Ishikawa (cell line): ENCODE measurements around the gene ATXN10.
A peak's percentile ranks its signal among the peaks of the same experiment; 100 is the strongest.

Experiments used
- CEBPB ChIP-seq: IDR thresholded peaks from 2 replicates; pipeline ENCODE4 v1.6.1; 2012
- CREB1 ChIP-seq: IDR thresholded peaks from 2 replicates; pipeline ENCODE4 v1.6.1; 2012; ENCODE audit warnings: low read depth
- EGR1 ChIP-seq: IDR thresholded peaks from 2 replicates; pipeline ENCODE4 v1.6.1; 2012
- EP300 ChIP-seq: IDR thresholded peaks from 2 replicates; pipeline ENCODE4 v1.6.1; 2012; ENCODE audit warnings: borderline replicate concordance
- FOXM1 ChIP-seq: IDR thresholded peaks from 2 replicates; pipeline ENCODE4 v1.6.1; 2012; ENCODE audit warnings: low read depth, borderline replicate concordance
- MAX ChIP-seq: IDR thresholded peaks from 2 replicates; pipeline ENCODE4 v1.6.1; 2012
- NFIC ChIP-seq: IDR thresholded peaks from 2 replicates; pipeline ENCODE4 v1.6.1; 2012
- RAD21 ChIP-seq: IDR thresholded peaks from 2 replicates; pipeline ENCODE4 v1.6.1; 2012; ENCODE audit warnings: low read depth
- REST ChIP-seq: IDR thresholded peaks from 2 replicates; pipeline ENCODE4 v1.6.1; 2012; ENCODE audit warnings: low read depth, mild to moderate bottlenecking
- TAF1 ChIP-seq: IDR thresholded peaks from 2 replicates; pipeline ENCODE4 v1.6.1; 2012; ENCODE audit warnings: low read depth, mild to moderate bottlenecking
- TCF12 ChIP-seq: IDR thresholded peaks from 2 replicates; pipeline ENCODE4 v1.6.1; 2012; ENCODE audit warnings: low read depth
- TEAD4 ChIP-seq: IDR thresholded peaks from 2 replicates; pipeline ENCODE4 v1.6.1; 2012
- YY1 ChIP-seq: IDR thresholded peaks from 2 replicates; pipeline ENCODE4 v1.6.1; 2012; ENCODE audit warnings: low read depth
- ZBTB7A ChIP-seq: IDR thresholded peaks from 2 replicates; pipeline ENCODE4 v1.6.1; 2012; ENCODE audit warnings: low read depth
- TF ChIP-seq, protein P1 (sequence below): IDR thresholded peaks from 2 replicates; pipeline ENCODE4 v1.6.1; 2012

Gene ATXN10

DNA sequence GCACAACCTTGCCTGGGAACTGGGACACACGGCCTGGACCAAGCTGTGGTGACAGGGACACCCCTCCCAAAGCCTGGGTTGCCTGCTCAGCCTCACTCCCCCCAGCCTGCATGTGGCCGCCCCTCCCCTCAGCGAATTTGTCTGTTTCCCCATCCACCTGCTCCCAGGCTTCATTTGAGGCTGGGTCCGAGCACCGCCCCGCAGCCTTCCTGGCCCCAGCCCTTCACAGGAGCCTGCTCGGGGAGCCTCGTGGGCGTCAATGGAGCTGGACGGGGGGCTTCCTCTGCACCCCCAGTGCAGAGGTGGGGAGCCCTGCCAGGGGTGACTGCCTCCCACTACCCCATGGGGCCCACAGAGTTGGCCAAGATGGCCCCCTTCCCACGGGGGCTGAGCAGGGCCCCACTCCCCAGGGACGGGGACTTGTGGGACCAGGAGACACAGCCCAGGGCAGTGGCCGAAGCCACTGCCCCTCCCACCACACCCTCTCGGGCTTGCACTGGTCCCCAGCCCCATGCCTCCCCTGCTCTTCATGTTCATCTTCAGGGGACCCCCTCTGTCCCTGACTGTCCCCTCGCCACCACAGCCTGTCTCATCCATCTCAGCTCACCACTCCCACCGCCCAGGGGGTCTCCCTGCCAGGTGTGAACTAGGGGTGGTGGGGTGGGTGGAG, 213.7 kb downstream of the ATXN10 start:
- TF ChIP-seq, protein P1, sequence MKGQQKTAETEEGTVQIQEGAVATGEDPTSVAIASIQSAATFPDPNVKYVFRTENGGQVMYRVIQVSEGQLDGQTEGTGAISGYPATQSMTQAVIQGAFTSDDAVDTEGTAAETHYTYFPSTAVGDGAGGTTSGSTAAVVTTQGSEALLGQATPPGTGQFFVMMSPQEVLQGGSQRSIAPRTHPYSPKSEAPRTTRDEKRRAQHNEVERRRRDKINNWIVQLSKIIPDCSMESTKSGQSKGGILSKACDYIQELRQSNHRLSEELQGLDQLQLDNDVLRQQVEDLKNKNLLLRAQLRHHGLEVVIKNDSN = no peak
- no peak for TF ChIP-seq MAX
- TF ChIP-seq EP300 = no peak
- no peak for TF ChIP-seq YY1
- no peak for TF ChIP-seq ZBTB7A

- TF ChIP-seq, protein P1 = peak; percentile 55
- TF ChIP-seq EGR1 (no peak), CEBPB (no peak), CREB1 (no peak)
These were observed 214.3 kb downstream of the ATXN10 start for GRCh38 chr22:45885941-45886395.

DNA sequence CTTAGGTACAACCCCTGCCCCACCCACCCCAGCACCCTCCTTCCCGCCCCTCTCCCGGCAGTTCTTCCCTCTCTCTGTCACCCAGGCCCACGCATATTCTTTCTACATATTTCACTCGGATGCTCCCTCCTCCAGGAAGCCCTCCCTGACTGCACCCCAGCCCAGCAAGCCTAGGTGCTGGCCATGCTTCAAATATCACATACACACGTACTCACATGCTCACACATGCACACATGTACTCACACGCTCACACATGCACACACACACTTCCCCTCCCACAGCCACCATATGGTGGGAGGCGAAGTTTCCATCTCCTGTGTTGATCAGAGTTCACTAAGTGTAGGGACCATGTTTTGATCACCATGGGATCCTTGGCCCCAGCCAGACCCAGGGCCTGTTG, 214.9 kb downstream of the ATXN10 start:
- TF ChIP-seq CEBPB = no peak
- TF ChIP-seq NFIC = no peak
- no peak for TF ChIP-seq CREB1
- TF ChIP-seq TAF1 = no peak
- TF ChIP-seq FOXM1 = no peak
- no peak for TF ChIP-seq TEAD4
- TF ChIP-seq EP300 = no peak
- no peak for TF ChIP-seq EGR1
- TF ChIP-seq, protein P1 = no peak
- no peak for TF ChIP-seq TCF12
- TF ChIP-seq ZBTB7A = no peak
- no peak for TF ChIP-seq MAX
- no peak for TF ChIP-seq REST
- no peak for TF ChIP-seq RAD21
- no peak for TF ChIP-seq YY1

DNA sequence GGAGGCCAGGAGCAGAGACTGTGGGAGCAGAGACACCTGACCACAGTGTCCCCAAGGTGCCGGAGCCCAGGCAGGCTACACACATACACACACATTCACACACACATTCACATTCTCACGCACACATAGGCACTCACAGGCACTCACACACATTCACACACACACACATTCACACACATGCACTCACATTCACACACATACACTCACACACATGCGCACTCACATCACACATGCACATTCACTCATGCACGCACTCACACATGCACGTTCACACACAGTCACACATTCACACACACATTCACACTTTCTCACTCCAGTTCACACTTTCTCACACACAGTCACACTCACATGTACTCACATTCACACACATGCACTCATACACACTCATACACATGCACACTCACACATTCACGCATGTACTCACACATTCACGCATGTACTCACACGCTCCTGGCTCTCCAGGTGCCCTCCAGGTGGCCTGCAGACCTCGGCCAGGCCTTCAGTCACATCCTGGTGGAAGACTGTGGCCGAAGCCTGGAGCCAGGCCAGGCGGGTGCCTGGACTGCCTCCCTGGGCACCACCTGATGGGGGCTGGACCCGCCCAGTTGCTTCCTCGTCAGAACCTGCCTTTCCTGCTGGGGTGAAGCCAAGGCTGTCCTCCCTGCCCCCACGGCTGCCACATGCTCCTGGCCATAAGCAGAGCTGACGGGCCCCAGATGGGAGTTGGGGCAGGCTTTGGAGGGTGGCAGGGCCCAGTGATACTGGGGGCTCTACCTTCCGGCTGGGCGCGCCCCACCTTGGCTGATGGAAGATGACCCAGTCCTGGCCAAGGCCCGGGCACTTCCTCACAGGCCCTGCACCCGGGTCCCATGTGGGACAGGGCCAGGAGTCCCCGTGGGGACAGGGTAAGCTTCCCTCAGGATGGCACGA, 215.8 kb downstream of the ATXN10 start:
- peak; percentile 77 for TF ChIP-seq NFIC
- peak; percentile 59; the same call in 1 of the 2 replicates for TF ChIP-seq TCF12
- no peak for TF ChIP-seq FOXM1
- no peak for TF ChIP-seq CEBPB
- TF ChIP-seq TEAD4 = peak; percentile 24; the same call in 1 of the 2 replicates
- peak; percentile 74 for TF ChIP-seq MAX
- TF ChIP-seq RAD21 = no peak
- TF ChIP-seq, protein P1 = peak; percentile 61

DNA sequence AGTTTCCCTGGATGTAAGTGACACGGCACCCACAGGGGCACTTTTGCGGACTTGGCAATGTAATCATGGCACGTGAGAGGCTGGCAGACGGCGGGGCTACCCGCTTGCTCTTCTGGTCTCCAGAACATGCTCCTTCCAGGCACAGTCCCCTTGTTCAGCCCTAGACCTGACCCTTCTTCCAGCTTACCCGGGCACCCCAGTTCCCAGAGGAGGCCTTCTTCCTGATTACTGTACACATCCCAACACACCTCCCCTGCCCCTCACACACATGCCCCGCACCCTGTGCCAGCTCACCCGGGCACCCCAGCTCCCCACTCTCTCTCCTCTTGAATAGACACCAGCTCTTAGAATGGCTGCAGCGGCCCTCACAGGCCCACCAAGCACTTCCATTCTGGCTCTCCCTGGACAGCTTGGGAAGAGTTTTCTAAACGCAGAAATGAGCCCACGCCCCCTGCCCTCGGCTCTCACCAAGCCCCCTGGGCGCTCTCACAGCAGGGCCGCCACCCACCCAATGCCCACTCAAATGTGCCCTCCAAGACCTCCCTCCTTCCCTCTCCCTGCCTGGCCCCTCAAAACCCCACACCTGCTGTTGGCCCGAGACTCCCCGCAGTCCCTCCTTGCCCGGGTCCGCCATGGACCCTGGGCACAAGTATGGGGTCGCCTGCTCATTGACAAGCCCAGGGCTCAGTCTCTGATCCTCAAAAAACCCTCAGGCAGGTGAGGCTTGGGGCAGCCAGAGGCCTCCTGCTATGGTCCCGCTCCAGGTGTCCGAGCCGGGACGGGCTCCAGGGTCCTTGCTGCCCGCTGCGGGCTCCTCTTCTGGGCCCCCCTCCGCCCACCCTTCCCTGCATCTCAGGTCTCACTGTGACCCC, 216.8 kb downstream of the ATXN10 start:
- no peak for TF ChIP-seq TEAD4
- no peak for TF ChIP-seq TAF1
- no peak for TF ChIP-seq CEBPB
- TF ChIP-seq YY1 = no peak
- no peak for TF ChIP-seq NFIC

DNA sequence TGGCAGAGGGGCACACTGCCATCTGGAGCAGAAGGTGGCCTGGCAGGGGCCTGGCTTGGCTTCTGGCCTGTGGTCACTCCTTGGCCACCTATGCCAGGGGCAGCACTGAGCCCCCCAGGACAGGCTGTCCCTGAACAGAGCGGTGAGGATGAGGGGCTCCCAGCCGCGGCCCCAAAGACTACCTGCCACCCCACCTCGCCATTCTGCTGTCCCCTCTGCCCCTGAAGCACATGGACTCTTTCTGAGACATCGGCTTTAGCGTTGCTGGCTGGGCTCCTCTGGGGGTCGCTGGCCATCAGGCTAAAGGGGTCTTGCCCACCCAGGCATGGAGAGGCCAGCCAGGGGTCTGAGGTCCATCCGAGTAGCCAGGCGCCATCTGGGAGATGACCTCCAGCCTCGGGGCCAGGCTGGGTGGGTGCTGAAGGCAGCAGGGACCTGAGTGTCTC, 217.5 kb downstream of the ATXN10 start:
- no peak for TF ChIP-seq TEAD4
- TF ChIP-seq EP300 = no peak
- TF ChIP-seq MAX = no peak
- no peak for TF ChIP-seq REST
- no peak for TF ChIP-seq YY1
- TF ChIP-seq, protein P1 = no peak
- no peak for TF ChIP-seq FOXM1
- no peak for TF ChIP-seq CEBPB
- no peak for TF ChIP-seq RAD21
- no peak for TF ChIP-seq NFIC
- TF ChIP-seq TAF1 = no peak
- no peak for TF ChIP-seq ZBTB7A
- TF ChIP-seq EGR1 = no peak
